HG03469 (cell line): ENCODE data around the gene ST8SIA5.

Experiments used
- ATAC-seq: cut with Tn5 transposase; IDR thresholded peaks from one replicate; pipeline ENCODE4 v1.9.1; 2021; ENCODE audit warnings: mild to moderate bottlenecking, moderate library complexity, moderate number of reproducible peaks; ENCODE audit not compliant: unreplicated experiment

The ST8SIA5 gene

DNA sequence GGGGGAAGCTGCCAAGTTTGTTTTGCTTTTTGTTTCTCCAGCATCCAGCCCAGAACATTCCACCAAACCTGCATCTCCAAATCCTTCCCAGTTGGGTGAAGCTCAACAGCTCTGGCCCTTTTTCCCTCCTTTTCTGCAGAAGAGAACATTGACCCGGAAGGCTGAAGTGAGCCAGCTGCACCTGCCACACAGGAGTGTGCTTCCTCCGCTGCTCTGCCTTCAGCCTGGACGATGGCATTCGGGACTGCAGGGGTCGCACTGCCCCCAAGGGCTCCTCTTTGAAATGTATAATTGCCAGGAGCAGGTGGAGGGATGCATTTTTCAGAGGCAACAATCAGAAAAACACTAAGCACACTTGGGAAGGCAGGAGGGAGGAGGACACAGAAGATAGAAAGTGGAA, 41.8 kb downstream of the ST8SIA5 start:
- no peak for ATAC-seq

GRCh38 chr18:46712406-46712805, 44.4 kb downstream of the ST8SIA5 start:
- ATAC-seq: no peak

- no peak for ATAC-seq
These were observed 45.4 kb downstream of the ST8SIA5 start for GRCh38 chr18:46711444-46711863.

GRCh38 chr18:46706968-46707367, 49.9 kb downstream of the ST8SIA5 start:
- no peak for ATAC-seq

GRCh38 chr18:46705521-46705920, 51.3 kb downstream of the ST8SIA5 start:
- ATAC-seq: no peak

DNA sequence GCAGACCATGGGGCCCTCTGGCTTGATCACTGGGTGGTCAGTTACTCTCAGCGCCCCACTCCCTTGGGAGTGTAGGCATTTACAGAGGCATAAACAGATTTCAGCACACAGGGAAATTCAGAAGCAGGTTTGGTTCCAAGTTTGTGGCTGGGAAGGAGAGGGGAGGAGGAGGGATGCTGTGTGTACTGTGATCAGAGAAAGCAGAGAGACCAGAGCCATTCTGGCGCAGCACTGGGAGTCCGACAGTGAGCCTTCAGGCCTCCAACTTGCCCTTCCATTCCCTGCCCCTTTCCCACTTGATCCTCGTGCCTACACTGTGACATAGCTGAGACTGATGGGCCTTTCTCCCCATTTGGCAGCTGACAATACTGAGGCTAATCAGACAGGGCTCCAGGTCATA, 52.0 kb downstream of the ST8SIA5 start:
- no peak for ATAC-seq

DNA sequence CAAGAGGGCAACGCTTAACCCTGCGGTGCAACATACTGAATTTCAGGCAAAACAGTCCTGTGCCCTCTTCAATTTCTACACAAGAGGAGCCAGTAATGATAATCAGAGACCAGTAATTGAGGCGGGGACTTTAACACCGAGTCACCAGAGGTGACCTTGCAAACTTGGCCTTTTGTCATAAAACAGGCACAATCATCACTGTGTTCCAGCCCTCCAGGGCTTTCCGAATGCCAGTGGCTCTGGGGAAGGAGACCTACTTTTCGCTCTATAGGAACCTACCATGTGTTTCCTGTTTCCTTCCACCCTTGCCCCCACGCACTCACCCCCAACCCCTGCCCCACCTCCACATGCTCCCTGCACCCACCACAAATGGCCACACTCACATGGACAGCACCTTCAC, 52.7 kb downstream of the ST8SIA5 start:
- no peak for ATAC-seq

- ATAC-seq: no peak
These were observed 54.4 kb downstream of the ST8SIA5 start for GRCh38 chr18:46702471-46702870.

- ATAC-seq: no peak
These were observed 56.6 kb downstream of the ST8SIA5 start for GRCh38 chr18:46700066-46700824.

- ATAC-seq: no peak
These were observed 60.2 kb downstream of the ST8SIA5 start for GRCh38 chr18:46696702-46697101.

- no peak for ATAC-seq
These were observed 60.6 kb downstream of the ST8SIA5 start for GRCh38 chr18:46696268-46696667.

GRCh38 chr18:46693996-46694395, 62.9 kb downstream of the ST8SIA5 start:
- ATAC-seq: no peak

- ATAC-seq: no peak
These were observed 67.9 kb downstream of the ST8SIA5 start for GRCh38 chr18:46688853-46689525.

DNA sequence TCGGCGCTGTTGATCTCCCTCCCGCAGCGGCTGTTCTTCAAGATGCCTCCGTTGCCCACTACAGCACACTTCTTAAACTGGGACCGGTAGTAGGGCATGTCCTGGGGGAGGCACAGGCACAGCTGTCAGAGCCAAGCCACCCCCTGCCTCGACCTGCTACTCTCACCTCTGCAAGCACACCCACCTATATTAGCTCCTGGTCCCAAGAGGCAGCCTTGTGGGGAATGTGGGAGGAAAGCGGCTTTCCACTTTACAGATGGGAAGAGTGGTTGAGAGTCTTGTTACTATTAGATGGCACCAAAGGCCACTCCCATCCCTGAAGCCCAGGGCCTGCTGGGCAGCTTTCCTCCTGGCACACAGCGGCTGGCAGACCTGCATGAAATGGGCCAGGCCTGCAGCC, 70.7 kb downstream of the ST8SIA5 start:
- ATAC-seq: no peak

DNA sequence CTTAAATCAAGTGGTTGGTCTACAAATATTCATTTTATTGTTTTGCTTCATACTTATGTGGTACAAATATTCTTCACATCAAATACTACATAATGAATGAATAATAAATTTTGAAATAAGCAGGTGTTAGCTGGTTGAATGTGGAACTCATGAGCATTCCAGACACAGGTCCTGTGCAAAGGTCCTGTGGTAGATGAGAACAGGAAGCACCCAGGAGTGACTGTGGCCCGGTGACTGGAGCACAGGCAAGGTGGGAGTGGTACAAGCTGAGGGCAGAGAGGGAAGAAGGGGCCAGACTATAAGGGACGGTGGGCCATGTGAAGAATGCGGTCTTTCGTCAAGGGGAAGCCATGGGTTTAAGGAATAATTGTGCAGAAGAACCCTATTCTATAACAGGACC, 73.6 kb downstream of the ST8SIA5 start:
- ATAC-seq: no peak

- ATAC-seq: peak; percentile 46
These were observed 75.8 kb downstream of the ST8SIA5 start for GRCh38 chr18:46680784-46681695.

GRCh38 chr18:46679846-46680598, 76.8 kb downstream of the ST8SIA5 start:
- no peak for ATAC-seq

GRCh38 chr18:46678785-46679399, 78.0 kb downstream of the ST8SIA5 start:
- no peak for ATAC-seq

DNA sequence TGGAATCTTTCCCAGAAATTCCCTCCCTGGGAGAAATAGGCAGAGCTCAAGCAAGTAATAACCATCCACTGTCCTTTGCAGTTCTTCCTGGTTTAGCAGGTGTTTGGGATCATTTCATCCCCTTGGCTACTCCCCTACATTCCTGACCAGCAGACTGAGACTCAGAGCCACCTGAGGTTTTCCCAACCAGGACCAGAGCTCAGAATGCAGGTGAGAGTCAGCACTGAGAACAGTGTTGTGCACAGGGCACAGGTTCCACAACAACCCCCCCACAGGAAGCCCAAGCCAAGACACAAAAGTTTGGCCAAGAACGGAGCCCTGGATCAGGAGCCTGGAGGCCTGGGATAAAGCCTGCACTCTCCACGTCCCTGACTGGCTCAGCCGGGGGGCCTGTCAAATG, 78.8 kb downstream of the ST8SIA5 start:
- ATAC-seq: no peak

DNA sequence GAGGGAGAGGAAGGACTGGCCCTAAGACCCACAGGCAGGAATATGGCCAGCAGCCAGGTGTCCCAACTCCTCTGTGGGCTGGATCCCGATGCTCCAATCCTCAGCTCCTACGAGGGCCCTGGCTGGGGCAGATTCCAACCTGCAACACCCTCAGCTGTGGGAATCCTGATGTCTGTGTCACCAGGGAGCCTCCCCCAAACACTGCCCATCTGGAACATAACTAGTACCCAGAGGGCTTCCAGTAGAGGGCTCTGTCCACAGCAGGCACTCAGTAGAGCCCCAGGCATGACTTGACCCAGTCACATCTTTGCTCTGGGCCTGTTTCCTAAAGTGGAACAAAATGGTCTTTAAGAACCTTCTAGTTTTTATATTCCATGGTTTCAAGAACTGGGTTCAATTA, 79.2 kb downstream of the ST8SIA5 start:
- no peak for ATAC-seq
